Osteocyte (in vitro differentiated cells): ENCODE results near the gene PCGF2. TPM values are rescaled to one million over a fixed set of nuclear protein-coding genes. Genes with fewer than 3 reads are reported as not detected.

Experiments
- DNase-seq: peaks from one replicate; pipeline ENCODE4 v3.0.0; 2021; ENCODE audit warnings: mixed read lengths; ENCODE audit not compliant: unreplicated experiment; ENCODE audit errors: extremely low spot score
- H3K27ac Mint-ChIP-seq: one replicate; pipeline ENCODE4 v1.8.0; 2021; ENCODE audit warnings: mild to moderate bottlenecking, mixed read lengths; ENCODE audit not compliant: unreplicated experiment
- H3K27me3 Mint-ChIP-seq: one replicate; pipeline ENCODE4 v1.8.0; 2021; ENCODE audit warnings: mixed read lengths; ENCODE audit not compliant: unreplicated experiment
- H3K36me3 Mint-ChIP-seq: one replicate; pipeline ENCODE4 v1.8.0; 2021; ENCODE audit warnings: mixed read lengths; ENCODE audit not compliant: unreplicated experiment
- H3K4me1 Mint-ChIP-seq: one replicate; pipeline ENCODE4 v1.8.0; 2021; ENCODE audit warnings: mixed read lengths; ENCODE audit not compliant: unreplicated experiment
- H3K4me3 Mint-ChIP-seq: one replicate; pipeline ENCODE4 v1.8.0; 2021; ENCODE audit warnings: mild to moderate bottlenecking, moderate library complexity, mixed read lengths; ENCODE audit not compliant: unreplicated experiment
- H3K9me3 Mint-ChIP-seq: one replicate; pipeline ENCODE4 v1.8.0; 2021; ENCODE audit warnings: mixed read lengths; ENCODE audit not compliant: unreplicated experiment
- CTCF ChIP-seq: fragments of 200-600 bp; sonication (generic); IDR thresholded peaks from 2 replicates; pipeline ENCODE4 v1.5.0; 2021; ENCODE audit warnings: antibody characterized with exemption, mild to moderate bottlenecking, moderate library complexity
- long read RNA-seq: library from polyadenylated mRNA; unstranded; transcript quantifications from one replicate; pipeline ENCODE4 v2.0.0, GENCODE V29; 2021
- total RNA-seq: library from RNA; stranded (reverse); gene quantifications from 2 replicates; pipeline ENCODE4 v1.2.1, GENCODE V29; 2021

Gene PCGF2
- total RNA-seq = 66.1 and 66.9 TPM in 2 replicates
- long read RNA-seq, partial matches to known transcripts = 1 of 4 reads
- long read RNA-seq, other reads (novel, unspliced or antisense) = 3 of 4 reads

- peaks cover 61% of the 10 kb centered on the region for H3K4me1 Mint-ChIP-seq
Measured at GRCh38 chr17:38748149-38748891, at the start of gene PCGF2. Gene PCGF2, minus strand, starts transcription at chr17:38748336. Its CDS starts 7,934 bp downstream, at chr17:38740402.

GRCh38 chr17:38797828-38798227, 49.7 kb upstream of the PCGF2 start:
- peaks cover 25% of the 10 kb centered on the region for H3K36me3 Mint-ChIP-seq

More at GRCh38 chr17:38748149-38748891, at the start of gene PCGF2:
- no peaks in the 10 kb centered on the region for H3K9me3 Mint-ChIP-seq
- DNase-seq = peak; percentile 92
- no peaks in the 10 kb centered on the region for H3K36me3 Mint-ChIP-seq
- H3K27me3 Mint-ChIP-seq = no peaks in the 10 kb centered on the region
- peak within 1 kb of the TSS; percentile 99 for H3K4me3 Mint-ChIP-seq
- H3K27ac Mint-ChIP-seq = peak within 1 kb of the TSS; percentile 76
- no peak for TF ChIP-seq CTCF

GRCh38 chr17:38797158-38797490, 49.0 kb upstream of the PCGF2 start:
- Mint-ChIP-seq H3K27me3 (no peaks in the 10 kb centered on the region), H3K36me3 (peaks cover 25% of the 10 kb centered on the region), H3K9me3 (no peaks in the 10 kb centered on the region), H3K4me3 (peak overlapping the region; percentile 98), H3K27ac (peak overlapping the region; percentile 92), H3K4me1 (peaks cover 34% of the 10 kb centered on the region)
- no peak for TF ChIP-seq CTCF
- no peak for DNase-seq

More at GRCh38 chr17:38797828-38798227, 49.7 kb upstream of the PCGF2 start:
- peak overlapping the region; percentile 98 for H3K4me3 Mint-ChIP-seq
- H3K27ac Mint-ChIP-seq = peak overlapping the region; percentile 92
- TF ChIP-seq CTCF = no peak
- no peaks in the 10 kb centered on the region for H3K9me3 Mint-ChIP-seq
- DNase-seq = no peak
- H3K27me3 Mint-ChIP-seq = no peaks in the 10 kb centered on the region
- H3K4me1 Mint-ChIP-seq = peaks cover 34% of the 10 kb centered on the region

- Mint-ChIP-seq H3K9me3 (no peaks in the 10 kb centered on the region), H3K4me1 (peaks cover 34% of the 10 kb centered on the region), H3K27me3 (no peaks in the 10 kb centered on the region), H3K36me3 (peaks cover 21% of the 10 kb centered on the region), H3K27ac (no peak overlapping the region), H3K4me3 (peak overlapping the region; percentile 98)
- no peak for DNase-seq
- TF ChIP-seq CTCF = no peak
Measured at GRCh38 chr17:38796451-38797157, 48.5 kb upstream of the PCGF2 start.

GRCh38 chr17:38794221-38794620, 46.1 kb upstream of the PCGF2 start:
- no peak overlapping the region for H3K4me3 Mint-ChIP-seq
- peaks cover 47% of the 10 kb centered on the region for H3K4me1 Mint-ChIP-seq
- H3K27me3 Mint-ChIP-seq = no peaks in the 10 kb centered on the region
- H3K36me3 Mint-ChIP-seq = peaks cover 18% of the 10 kb centered on the region
- DNase-seq = no peak
- H3K9me3 Mint-ChIP-seq = no peaks in the 10 kb centered on the region
- H3K27ac Mint-ChIP-seq = no peak overlapping the region
- TF ChIP-seq CTCF = no peak
